Mononuclear cell (primary cell): ENCODE results near the gene MAN2B2. TPM values are rescaled to one million over a fixed set of nuclear protein-coding genes. Genes with fewer than 3 reads are reported as not detected.

Experiments used
- H3K27me3 ChIP-seq: 2 replicates; pipeline ENCODE4 v1.6.0; 2011; ENCODE audit warnings: low read length, control low read depth; ENCODE audit not compliant: insufficient read depth
- H3K4me1 ChIP-seq: 2 replicates; pipeline ENCODE4 v1.5.1; 2011; ENCODE audit warnings: mild to moderate bottlenecking, low read length, control low read depth; ENCODE audit not compliant: insufficient read depth
- H3K4me3 ChIP-seq: 2 replicates; pipeline ENCODE4 v1.5.1; 2011; ENCODE audit warnings: mild to moderate bottlenecking, low read length, moderate library complexity
- H3K9me3 ChIP-seq: 2 replicates; pipeline ENCODE4 v1.5.1; 2011; ENCODE audit warnings: low read depth, mild to moderate bottlenecking, control low read depth, low read length
- total RNA-seq: library from RNA; depleted of rRNA; stranded (reverse); fragments of >200 nt; gene quantifications from one replicate; pipeline ENCODE4 v1.2.3, GENCODE V29; 2012

Gene MAN2B2
- total RNA-seq, 1 donor: 16.7 TPM

- Histone ChIP-seq H3K27me3 (no peaks in the 10 kb centered on the region), H3K9me3 (no peaks in the 10 kb centered on the region), H3K4me3 (no peak overlapping the region), H3K4me1 (peaks cover 14% of the 10 kb centered on the region)
Measured at GRCh38 chr4:6571608-6572007, 3.4 kb upstream of the MAN2B2 start.

GRCh38 chr4:6573551-6573950 lies 1.4 kb upstream of the MAN2B2 start:
- no peaks in the 10 kb centered on the region for H3K9me3 ChIP-seq
- no peak overlapping the region for H3K4me3 ChIP-seq
- peaks cover 14% of the 10 kb centered on the region for H3K4me1 ChIP-seq
- no peaks in the 10 kb centered on the region for H3K27me3 ChIP-seq

GRCh38 chr4:6573986-6574746 lies 823 bp upstream of the MAN2B2 start:
- H3K4me1 ChIP-seq: peaks cover 14% of the 10 kb centered on the region
- no peaks in the 10 kb centered on the region for H3K27me3 ChIP-seq
- H3K4me3 ChIP-seq: peak overlapping the region; percentile 86
- no peaks in the 10 kb centered on the region for H3K9me3 ChIP-seq

GRCh38 chr4:6575503-6576240 lies 683 bp downstream of the MAN2B2 start:
- H3K9me3 ChIP-seq: no peaks in the 10 kb centered on the region
- peak overlapping the region; percentile 86 for H3K4me3 ChIP-seq
- peaks cover 14% of the 10 kb centered on the region for H3K4me1 ChIP-seq
- no peaks in the 10 kb centered on the region for H3K27me3 ChIP-seq

GRCh38 chr4:6576512-6576911 lies 1.5 kb downstream of the MAN2B2 start:
- no peaks in the 10 kb centered on the region for H3K27me3 ChIP-seq
- H3K9me3 ChIP-seq: no peaks in the 10 kb centered on the region
- no peak overlapping the region for H3K4me3 ChIP-seq

GRCh38 chr4:6576932-6577331 lies 1.9 kb downstream of the MAN2B2 start:
- Histone ChIP-seq H3K27me3 (no peaks in the 10 kb centered on the region), H3K4me1 (peaks cover 14% of the 10 kb centered on the region), H3K9me3 (no peaks in the 10 kb centered on the region), H3K4me3 (no peak overlapping the region)

More at GRCh38 chr4:6576512-6576911, 1.5 kb downstream of the MAN2B2 start:
- H3K4me1 ChIP-seq: peaks cover 14% of the 10 kb centered on the region

GRCh38 chr4:6577409-6577808 lies 2.4 kb downstream of the MAN2B2 start:
- Histone ChIP-seq H3K4me3 (no peak overlapping the region), H3K9me3 (no peaks in the 10 kb centered on the region), H3K27me3 (no peaks in the 10 kb centered on the region), H3K4me1 (peaks cover 14% of the 10 kb centered on the region)

GRCh38 chr4:6578221-6578620 lies 3.2 kb downstream of the MAN2B2 start:
- Histone ChIP-seq H3K4me3 (no peak overlapping the region), H3K4me1 (peaks cover 14% of the 10 kb centered on the region), H3K9me3 (no peaks in the 10 kb centered on the region), H3K27me3 (no peaks in the 10 kb centered on the region)

GRCh38 chr4:6580353-6580752 lies 5.4 kb downstream of the MAN2B2 start:
- Histone ChIP-seq H3K4me1 (peaks cover 8% of the 10 kb centered on the region), H3K9me3 (no peaks in the 10 kb centered on the region), H3K4me3 (no peak overlapping the region), H3K27me3 (no peaks in the 10 kb centered on the region)

GRCh38 chr4:6581566-6582121 lies 6.7 kb downstream of the MAN2B2 start:
- H3K27me3 ChIP-seq: no peaks in the 10 kb centered on the region
- no peaks in the 10 kb centered on the region for H3K4me1 ChIP-seq
- H3K9me3 ChIP-seq: no peaks in the 10 kb centered on the region
- no peak overlapping the region for H3K4me3 ChIP-seq

- no peak overlapping the region for H3K4me3 ChIP-seq
- no peaks in the 10 kb centered on the region for H3K27me3 ChIP-seq
- H3K4me1 ChIP-seq: no peaks in the 10 kb centered on the region
- H3K9me3 ChIP-seq: no peaks in the 10 kb centered on the region
Measured at GRCh38 chr4:6582889-6583490, 8.0 kb downstream of the MAN2B2 start.

- Histone ChIP-seq H3K27me3 (no peaks in the 10 kb centered on the region), H3K4me3 (no peak overlapping the region), H3K9me3 (no peaks in the 10 kb centered on the region), H3K4me1 (no peaks in the 10 kb centered on the region)
Measured at GRCh38 chr4:6584865-6585264, 9.9 kb downstream of the MAN2B2 start.

- Histone ChIP-seq H3K4me1 (no peaks in the 10 kb centered on the region), H3K4me3 (no peak overlapping the region), H3K27me3 (no peaks in the 10 kb centered on the region), H3K9me3 (no peaks in the 10 kb centered on the region)
Measured at GRCh38 chr4:6586715-6587325, 11.8 kb downstream of the MAN2B2 start.

- Histone ChIP-seq H3K4me3 (no peak overlapping the region), H3K9me3 (no peaks in the 10 kb centered on the region), H3K27me3 (no peaks in the 10 kb centered on the region), H3K4me1 (no peaks in the 10 kb centered on the region)
Measured at GRCh38 chr4:6589444-6589843, 14.5 kb downstream of the MAN2B2 start.

- H3K4me1 ChIP-seq: no peaks in the 10 kb centered on the region
- H3K27me3 ChIP-seq: no peaks in the 10 kb centered on the region
- H3K4me3 ChIP-seq: no peak overlapping the region
- no peaks in the 10 kb centered on the region for H3K9me3 ChIP-seq
Measured at GRCh38 chr4:6591313-6591712, 16.3 kb downstream of the MAN2B2 start.
